ENCODE measurements around the gene CD248.

CD248 gene

DNA sequence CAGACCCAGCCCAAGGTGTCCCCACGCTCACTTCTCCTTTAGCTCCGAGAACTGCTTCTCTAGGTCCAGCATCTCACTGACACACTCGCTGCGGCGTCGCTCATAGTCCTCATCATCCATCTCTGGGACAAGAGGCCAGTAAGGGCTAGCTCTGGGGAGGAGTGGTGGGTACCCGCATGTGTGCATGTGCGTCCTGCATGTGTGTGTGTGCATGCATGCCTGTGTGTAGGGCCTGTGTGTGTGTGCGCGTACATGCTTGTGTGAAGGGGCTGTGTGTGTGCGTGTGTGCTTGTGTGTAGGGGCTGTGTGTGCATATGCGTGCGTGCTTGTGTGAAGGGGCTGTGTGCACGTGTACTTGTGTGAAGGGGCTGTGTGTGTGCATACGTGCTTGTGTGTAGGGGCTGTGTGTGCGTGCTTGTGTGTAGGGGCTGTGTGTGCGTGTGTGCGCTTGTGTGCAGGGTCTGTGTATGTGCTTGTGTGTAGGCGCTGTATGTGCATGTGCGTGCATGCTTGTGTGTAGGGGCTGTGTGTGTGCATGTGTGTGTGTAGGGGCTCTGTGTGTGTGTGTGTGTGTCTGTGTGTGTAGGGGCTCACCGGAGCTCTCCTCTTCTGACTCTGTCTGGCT lies 24.8 kb upstream of the CD248 start:
- DNase-seq, result no peak

DNA sequence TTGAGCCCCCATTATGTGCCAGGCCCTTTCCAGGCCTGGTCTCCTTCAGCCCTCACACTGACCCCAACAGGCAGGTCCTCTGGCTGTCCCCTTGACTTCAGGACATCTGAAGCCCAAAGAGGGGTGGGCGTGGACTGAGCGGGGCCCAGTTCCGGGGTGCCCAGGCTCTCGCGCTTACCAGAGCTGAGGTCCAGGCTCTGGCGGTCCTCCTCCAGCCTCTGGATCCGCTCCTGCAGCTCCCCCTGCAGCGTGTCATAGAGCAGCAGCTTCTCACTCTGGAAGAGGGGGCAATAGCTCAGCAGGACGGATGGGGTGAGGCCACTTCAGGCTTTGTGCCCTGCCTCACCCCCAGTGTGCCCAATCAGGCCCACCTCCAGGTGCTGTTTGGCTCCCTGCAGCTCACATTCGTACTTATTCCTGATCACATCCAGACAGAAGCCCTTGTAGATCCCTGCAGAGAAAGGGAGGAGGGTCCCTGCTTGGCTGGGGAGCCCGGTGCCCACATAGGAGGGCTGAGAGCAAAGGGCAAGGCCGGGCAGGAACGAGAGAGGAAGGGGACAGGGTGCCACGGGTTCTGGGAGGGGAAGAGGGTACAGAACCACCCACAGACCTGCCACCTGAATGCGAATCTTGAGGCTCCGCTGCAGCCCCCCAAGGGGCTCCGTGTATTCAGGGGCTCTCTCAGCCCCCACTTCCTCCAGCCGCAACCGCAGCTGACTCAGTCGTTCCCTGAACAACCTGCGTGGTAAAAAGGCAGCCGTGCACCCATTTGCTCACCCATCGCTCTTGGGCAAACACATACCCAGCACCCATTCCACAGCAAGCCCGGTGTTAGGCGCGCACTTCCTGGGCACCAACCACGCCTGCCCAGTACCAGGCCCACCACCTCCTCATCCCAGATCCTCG lies 24.0 kb upstream of the CD248 start:
- DNase-seq, result no peak

DNA sequence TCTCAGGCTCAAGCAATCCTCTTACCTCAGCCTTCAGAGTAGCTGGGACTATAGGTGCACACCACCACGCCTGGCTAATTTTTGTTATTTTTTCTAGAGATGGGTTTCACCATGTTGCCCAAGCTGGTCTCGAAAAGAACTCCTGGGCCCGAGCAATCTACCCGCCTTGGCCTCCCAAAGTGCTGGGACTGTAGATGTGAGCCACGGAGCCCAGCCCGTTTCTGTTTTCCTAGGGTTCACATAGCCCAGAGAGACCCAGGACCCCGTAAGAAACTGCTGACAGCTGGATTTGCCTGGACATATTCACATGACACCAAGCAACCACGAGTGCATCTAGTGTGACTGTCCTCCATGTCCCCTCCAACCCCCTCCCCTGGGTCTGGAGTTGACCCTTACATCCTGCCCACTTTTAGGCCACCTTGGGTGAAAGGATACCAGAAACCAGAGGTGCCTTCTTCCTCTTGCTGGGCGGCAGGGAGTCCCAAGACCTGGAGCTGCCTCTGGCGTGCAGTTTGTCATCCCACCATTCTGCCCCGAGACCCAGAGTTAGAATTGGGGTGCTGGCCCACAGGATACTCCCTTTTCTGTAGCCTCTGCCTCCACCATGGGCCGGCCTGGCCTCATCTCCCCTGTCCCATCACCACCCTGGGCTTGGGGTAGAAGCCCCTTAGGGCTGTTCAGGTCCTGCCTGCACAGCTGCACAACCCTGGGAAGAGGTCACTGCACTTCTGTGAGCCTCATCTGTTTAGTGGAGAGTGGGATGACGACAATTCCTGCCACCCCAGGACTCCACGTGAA lies 23.0 kb upstream of the CD248 start:
- DNase-seq, result no peak

DNA sequence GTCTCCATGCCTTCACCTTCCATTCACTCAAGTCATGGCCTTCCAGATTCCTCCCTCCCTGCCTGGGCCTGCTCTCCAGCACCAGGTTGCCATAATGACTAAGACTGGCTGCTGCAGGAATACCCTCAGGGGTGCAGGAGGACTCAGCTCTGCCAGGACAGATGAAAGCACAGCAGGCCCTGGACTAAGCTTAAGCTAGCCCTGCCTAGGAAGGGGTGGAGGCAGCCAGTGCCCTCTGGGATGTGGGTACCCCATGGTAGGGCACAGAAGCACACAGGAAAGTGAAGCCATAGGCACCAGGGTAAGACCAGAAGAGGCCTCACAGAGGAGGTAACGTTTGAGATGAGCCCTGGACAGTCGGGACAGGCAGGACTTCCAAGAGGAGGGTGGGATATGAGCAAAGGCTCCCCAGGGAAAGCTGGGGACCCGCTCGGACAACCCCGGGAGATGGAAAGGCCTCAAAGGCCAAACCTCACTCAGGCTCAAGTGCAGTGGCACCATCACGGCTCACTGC lies 22.4 kb upstream of the CD248 start:
- DNase-seq, result no peak

DNA sequence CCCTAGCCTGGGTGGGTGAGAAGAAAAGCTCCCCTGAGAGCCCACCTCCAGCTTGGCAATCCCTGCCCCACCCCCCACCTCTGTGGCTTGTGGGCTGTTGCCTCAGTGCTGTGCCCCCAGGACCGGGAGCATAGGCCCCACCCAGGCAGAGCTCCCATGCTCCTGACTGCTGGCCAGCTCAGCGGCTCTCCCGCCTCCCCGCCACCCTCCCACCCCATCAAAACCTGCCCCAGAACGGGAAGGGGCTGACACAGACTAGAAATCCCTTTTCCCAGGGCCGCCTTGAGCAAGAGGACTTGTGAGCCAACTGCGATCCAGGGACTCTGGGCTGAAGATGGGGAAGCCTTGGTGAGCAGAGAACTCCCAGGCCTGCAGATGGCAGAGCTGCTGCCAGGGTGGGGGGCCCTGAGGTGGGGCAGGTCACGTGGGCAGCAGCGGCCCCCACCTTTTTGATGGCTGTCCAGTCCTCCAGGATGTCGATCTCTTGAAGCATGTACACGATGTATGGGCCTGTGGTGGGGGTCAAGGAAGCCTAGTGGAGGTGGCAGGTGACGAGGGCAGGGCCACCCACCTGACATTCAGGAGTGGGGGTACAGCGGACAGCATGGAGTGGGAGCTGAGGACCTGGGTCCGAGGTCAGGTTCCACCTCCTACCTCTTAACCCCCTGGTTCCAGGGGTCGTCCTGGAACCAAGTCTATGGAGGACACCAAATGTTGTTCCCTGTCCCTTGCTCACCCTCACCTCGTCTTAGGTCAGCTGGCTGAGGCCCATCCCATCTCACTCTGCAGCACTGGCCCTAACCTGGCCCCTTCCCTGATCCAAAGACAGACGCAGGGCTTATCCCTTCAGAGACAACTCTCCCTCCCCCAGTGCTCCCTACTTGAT lies 21.7 kb upstream of the CD248 start:
- no peak for DNase-seq

DNA sequence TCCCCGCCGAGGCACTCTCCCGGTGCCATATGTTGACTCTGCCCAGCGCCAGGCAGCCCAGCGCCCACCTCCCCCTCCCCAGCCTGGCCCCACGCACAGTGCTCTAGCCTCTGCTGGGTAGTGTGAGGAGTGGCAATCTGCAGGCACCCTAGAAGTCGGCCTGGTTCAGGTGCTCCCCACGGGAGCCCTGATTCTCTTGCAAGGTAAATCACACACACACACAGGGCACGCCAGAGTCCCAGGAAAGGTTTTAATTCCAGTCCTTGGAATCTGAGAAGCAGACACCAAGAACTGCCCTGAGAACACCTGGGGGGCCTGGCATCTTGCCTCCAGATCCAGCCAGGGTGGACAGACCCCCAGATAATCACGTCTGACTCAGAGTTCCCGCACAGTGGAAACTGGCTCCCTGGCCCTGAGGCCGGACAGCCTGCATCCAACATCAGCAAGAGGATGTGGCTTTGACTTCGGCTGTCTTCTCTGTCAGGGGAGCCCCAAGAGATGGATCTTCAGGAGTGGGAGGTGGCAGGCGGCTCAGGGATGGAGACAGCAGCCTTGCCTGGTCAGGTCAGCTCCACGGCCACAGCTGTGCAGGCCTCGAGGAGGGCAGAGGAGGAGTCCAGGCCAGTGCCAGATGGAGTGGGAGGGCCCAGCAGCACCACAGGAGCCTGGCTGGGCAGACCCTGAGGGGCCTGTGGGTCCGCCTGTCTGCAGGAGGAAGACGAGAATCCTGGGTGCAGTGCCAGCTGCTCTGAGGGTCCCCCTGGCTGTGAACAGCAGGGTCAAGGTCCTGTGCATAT lies 20.5 kb upstream of the CD248 start:
- no peak for DNase-seq

DNA sequence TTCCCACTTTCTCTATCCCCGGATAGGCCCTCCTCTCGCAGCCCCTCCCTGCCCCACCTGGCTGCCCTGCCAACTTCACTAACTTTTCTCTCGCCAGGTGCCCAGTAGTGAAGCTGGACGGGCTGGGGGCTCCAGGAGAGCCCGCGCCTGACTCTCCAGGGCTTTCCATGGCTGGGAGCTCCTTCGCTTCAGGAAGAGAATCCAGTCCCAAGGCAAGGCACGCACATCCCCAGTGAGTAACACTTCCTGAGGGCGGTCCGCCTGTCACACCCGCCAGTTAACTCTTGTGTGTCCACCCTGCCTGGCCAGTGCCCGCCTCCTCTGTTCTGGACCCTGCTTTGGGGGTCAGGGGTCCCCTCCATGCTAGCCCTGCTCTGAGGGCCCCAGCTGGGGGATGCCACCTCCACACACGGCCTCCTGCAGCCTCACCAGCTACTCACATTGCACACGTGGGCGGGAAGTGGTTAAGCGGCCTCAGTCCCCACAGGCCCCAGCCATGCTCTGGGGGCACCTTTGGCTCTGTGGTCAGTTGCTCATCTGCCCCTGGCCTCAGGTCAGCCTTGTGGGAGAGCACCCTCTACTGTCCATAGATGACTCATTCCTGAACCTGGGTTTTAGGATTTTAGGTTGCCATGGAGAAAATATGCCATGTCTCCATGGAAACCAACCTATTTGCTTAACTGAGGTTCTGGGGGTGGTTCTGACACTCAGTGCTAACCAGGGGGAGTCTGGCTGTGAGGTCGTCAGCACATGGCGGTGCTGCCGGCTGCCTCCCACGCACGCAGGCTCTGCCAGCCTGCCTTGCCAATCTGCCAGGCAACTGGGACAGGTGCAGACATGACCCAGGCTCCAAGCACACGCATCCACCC lies 19.6 kb upstream of the CD248 start, which contains the start of gene RIN1:
TSS of gene RIN1 (minus strand) at position 201 of the 869 bp plus-strand sequence. CDS start at position 169, 32 bp downstream.
- peak; percentile 86 for DNase-seq

DNA sequence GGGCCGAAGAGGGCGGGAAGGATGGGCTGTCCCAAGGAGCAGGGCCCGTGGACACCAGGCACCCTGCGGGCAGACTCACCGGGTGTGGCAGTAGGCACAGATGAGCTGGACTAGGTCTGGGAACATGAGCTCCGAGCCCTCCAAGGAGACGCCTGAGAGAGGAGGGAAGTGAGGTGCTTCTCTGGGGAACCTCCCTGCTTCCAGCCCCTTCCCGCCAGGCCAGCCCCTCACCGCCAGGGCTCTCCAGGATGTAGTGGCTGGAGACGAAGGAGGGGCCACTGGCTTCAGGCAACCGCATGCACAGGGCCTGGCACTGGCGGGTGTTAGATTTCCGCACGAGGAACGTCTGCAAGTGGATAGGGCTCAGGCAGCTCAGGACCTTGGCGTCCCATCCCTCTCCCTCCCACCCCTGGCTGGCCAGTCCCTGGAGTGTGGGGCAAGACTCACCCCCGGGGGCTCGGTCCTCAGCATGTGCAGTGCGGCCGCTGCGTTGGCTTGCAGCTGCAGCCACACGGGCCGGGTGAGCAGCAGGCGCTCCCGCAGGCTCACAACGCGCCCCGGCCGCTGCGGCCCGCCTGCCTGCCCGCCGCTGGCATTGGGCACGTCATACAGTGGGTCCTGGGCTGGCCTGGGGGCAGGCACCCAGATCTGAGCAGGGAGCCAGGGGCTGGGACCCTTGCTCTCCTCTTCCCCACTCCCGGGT lies 18.8 kb upstream of the CD248 start:
- peak; percentile 49 for DNase-seq

DNA sequence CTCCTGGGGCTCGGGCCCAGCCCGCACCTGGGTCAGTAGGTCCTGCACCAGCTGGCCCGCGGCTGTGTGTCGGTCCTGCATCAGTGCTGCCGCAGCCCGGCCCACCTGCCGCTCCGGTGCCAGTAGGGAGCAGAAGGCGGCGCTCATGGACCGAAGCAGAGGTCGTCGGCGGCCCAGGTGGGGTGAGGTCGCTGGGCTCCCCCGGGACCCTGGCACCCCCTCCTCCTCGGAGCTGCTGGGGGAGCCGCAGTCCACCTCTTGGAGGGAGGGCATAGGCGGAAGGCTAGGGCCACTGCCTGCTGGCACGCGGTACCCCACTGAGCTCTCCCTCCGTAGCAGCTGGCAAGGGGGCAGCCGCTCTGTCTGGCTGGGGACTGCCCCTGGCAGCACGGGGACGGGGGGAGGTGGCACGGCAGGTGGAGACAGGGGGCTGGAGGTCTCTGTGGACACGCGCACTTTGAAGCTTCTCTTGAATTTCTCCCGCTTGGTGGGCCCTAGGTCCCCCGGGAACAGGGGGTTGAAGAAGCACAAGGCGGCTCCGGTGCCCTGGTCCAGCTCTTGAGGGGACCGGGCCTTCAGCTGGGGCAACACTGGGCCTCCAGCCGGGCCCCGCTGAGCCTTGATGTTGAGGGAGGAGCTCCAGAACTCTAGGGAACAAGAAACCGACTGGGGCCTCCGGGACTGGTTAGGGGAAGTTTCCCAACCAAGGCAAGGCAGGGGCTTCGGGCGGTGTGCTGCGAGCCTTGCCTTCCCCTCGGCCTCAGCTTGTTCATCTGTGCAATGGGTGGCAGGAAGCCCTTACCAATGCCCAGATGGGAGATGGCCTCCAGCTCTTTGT lies 18.0 kb upstream of the CD248 start:
- no peak for DNase-seq

DNA sequence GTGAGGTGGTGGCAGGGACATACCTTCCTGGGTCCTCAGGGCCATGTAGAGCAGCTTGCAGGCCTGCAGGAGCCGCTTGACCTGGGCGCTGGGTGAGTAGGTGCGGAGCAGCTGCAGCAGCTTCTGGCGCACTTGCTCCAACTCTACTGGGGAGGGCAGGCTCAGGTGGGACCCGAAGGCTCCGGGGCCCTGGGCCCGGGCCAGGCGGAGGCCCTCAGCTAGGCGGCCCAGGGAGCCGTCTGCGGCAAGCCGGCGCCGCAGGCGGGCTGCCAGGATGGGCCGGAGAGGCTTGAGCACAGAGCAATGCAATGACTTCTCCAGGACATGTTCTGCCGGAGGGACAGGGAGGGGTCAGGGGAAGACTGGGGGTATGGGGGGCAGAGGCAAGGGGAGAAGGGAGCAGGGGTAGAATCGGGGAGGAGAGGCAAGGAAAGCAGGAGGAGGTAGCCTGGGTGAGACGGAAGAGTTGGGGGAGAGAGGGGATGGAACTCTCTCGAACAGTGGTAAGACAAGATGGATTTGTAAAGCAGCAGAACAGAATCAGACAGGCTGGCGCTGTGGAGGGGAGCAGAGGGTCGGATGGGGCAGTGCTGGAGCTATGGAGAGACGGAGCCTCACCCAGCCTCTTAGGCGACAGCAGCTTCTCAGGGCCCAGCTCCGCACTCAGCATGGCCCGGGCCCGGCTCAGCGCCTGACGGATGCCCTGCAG lies 17.2 kb upstream of the CD248 start:
- no peak for DNase-seq

DNA sequence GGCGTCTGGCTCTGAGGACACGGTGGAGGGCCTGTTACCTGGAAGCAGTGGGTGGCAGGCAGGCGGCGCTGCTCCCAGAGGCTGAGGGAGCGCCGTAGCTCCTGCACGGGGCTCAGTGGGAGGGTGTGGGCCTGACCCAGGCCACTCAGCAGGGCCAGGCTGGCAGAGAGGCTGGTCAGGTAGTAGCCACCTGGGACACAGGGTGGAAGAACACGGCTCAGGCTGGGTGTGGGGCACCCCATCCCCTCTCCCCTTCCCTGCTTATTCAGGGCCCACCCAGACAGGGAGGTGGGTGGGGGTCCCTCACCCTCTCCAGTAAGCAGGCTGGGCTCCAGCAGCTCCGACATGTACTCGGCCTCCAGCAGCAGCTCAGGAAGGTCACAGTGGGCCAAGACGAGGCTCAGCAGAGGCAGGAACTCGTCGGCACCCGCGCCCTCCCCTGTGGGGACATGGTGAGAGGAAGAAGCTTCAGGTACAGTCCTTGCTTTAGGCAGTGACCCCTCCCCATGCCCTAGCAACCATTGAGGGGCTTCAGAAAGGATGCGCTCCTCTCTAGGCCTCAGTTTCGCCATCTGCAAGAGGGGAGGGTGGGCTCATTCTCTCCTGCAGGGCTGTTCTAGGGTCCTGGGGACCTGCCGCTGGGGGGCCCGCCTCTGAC lies 16.5 kb upstream of the CD248 start:
- no peak for DNase-seq

DNA sequence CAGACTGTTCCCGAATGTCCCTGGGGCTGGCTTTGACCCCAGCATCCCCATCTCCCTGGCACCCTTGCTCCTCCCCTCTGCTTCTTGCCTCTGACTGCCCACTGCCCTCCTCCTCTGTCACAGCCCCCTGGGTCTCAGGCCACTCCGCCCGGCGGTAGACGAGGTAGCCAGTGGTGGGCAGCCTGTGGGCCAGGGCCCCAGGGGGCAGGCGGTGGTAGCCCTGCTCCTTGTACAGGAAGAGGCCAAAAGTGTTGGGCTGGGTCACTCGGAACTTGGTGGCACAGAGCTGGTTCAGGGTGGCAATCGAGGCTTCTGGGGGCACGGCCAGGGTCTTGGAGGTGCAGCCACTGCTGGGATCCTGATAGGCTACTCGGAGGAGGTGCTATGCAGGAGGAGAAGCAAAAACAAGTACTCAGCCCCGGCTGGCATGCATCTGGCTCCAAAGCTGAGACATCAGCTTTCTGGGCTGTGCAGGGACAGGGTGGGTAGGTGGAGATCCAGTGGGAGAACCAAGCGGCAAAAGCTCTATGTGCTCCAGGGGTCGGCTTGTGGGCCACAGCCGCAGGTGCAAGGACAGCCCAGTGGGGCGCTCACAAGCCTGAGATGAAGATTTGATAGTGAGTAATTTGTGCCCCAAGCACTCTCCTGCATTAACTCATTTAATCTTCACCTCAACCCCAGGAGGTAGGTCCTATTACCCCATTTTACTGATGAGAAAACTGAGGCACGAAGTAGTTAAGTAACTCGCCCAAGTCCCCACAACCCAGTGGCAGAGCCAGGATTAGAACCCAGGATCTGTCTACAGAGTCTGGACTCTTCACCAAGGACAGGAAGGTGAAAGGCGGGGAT lies 15.8 kb upstream of the CD248 start:
- no peak for DNase-seq

DNA sequence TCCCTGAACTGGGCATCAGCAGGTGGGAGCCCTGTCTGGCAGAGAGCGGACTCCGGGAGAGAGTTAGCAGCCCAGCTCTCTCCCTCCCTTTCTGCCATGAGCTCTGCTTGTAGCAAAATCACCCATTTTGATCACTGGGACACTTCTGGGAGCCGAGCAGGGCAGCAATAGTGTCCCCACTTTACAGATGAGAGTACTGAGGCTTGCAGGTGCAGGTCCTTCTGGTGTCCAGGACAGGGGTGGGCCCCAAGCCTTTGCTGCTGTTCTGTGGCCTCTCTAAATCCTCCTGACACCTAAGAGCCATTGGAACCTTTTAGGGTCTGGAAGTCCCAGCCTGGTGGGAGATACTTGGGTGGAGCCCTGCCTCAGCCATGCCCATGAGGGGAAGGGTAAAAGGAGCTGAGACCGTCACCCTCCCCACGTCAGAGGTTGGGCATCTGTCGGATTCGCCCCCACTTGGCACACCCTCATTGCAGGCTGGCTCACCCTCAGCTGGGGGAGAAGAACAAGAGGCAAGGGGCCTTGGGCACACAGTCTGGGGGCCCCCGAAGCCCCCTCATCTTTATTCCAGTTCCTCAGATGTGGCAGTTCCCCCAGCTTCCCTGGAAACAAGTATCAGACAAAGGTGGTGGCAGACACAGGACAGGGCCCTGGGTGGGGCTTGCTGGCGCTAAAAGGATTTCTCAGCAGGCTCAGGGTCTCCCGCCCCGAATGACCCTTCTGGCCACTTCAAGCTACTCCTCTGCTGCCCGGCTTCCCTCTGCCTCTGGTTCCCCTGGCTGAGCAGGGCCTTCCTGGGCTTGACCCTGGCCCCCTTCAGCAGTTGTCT lies 14.9 kb upstream of the CD248 start:
- no peak for DNase-seq

DNA sequence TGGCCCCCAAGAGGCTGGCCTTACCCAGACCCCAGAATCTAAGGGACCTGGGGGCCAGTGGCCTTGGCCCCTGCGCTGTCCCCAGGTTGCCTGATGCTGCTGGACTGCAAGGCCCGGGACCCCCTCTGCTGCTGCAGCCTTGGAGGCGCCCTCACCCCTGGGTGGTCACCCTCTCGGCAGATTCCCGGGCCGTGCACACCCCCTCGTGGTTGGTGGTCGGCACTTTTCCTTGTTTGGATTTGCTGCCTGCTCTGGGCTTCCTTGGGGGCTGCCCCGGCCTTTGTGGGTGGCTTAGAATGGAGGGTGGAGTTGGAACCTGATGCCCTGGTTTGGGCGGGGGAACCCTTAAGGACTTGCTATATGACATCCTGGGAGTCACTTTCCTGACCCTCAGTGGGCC lies 14.1 kb upstream of the CD248 start:
- DNase-seq, result no peak

DNA sequence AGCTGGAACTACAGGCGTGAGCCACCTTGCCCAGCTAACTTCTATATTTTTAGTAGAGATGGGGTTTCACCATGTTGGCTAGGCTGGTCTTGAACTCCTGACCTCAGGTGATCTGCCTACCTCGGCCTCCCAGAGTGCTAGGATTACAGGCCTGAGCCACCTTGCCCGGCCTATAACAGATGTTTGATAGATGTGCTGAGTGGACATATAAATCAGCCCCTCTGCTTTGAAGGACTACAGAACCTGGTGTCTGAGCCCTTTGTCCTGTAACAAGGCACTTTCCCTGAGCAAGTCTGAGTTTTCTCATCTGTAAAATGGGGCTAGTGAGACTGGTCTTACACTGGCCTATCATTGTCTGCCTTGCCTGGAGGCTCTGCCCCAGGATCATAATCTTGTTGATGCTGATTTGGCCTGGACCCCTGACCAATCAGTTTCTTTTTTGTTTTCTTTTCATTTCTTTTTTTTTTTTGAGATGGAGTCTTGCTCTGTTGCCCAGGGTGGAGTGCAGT lies 12.4 kb upstream of the CD248 start:
- no peak for DNase-seq

All from fibroblast of skin of scalp (primary cell).